ENCODE data around the gene GRIK3.

The GRIK3 gene

DNA sequence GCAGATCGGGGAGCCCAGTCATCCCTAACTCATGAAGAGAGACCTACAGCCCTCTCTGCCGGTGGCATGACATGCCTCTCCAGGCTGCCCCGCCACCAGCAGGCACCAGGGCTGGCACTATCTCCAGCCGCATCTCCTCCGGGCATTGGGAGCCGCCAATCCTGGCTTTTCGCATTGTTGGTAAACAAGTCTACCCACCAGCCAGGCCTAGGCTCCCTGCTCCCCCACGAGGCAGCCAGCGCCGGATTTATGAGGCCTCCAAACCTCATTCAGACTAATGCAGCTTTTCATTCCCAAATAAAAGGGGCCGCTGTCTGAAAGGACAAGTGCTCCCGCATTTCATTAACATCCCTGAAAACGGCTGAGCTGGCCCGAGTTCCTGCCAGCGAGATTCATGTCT lies 3.4 kb upstream of the GRIK3 start:
- TF ChIP-seq, protein P1, sequence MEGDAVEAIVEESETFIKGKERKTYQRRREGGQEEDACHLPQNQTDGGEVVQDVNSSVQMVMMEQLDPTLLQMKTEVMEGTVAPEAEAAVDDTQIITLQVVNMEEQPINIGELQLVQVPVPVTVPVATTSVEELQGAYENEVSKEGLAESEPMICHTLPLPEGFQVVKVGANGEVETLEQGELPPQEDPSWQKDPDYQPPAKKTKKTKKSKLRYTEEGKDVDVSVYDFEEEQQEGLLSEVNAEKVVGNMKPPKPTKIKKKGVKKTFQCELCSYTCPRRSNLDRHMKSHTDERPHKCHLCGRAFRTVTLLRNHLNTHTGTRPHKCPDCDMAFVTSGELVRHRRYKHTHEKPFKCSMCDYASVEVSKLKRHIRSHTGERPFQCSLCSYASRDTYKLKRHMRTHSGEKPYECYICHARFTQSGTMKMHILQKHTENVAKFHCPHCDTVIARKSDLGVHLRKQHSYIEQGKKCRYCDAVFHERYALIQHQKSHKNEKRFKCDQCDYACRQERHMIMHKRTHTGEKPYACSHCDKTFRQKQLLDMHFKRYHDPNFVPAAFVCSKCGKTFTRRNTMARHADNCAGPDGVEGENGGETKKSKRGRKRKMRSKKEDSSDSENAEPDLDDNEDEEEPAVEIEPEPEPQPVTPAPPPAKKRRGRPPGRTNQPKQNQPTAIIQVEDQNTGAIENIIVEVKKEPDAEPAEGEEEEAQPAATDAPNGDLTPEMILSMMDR (conservative IDR thresholded peaks at IDR 0.05; ENCODE audit: low read depth, low read length), result no peak
- DNase-seq (ENCODE audit: low read depth), result no peak
- H3K4me3 ChIP-seq (ENCODE audit: low read depth, low read length), result no peak overlapping the region

DNA sequence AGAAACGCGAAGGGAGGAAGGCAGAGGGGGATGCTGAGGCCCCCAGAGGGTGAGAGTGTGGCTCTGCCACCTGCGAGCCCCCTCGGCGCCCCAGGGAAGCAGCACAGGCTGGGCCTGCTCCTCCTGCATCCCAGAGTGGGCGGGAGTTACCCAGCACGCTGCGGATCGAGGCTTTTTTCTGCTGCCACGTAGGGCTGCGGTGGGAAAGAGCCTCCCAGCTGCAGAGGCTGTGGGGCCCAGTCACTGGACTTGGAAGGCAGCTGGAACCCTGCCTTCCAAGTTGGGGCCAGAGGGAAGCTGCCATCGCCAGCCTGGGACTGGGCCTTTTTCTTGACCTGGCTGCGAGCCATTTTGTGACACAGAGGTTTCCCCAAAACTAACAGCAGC lies 2.3 kb upstream of the GRIK3 start:
- TF ChIP-seq, protein P1 (conservative IDR thresholded peaks at IDR 0.05; ENCODE audit: low read depth, low read length), result no peak
- no peak overlapping the region for H3K4me3 ChIP-seq (ENCODE audit: low read depth, low read length)
- DNase-seq (ENCODE audit: low read depth), result no peak

DNA sequence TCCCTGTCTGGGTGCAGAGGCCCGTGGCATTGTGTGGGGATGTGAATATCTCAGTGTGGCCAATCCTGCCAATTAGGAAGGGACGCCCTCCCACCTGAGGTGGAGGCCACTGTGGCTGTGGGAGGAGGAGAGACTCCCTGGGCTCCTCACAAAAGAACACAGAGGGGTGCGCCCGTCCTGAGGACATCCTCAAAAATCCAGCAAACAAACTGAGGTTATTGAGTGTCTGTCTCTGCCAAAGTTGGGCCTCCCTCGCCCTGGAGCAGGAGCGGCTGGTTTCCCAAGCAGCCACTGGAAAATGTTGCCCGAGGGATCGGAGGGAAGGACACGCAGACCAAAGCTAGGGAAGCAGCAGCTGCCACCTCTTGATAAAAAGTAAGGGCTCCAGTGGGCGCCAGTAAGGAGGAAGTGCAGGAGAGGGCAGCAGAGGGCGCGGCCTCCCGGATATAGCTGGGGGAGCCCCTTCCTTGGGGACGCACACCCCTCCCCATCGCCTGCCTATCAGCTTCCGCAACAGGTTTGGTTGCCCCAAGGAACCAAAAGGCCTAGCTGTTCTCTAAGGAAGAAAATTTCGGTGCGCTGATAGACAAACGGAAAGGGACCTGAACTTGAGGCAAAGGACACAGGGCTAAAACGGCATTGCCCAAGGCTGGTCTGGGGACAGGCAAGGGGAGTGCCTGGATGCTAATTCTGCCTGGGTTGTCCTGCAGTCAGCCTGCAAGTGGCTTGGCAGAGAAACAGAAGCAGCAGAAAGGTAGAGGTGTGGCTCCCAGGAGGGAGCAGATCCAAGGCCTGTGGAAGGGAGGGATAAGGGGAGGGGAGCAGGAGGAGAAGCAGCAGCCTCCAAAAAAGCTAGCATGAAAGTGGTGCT lies 1.7 kb upstream of the GRIK3 start:
- no peak for DNase-seq (ENCODE audit: low read depth)
- H3K4me3 ChIP-seq (ENCODE audit: low read depth, low read length), result no peak overlapping the region
- TF ChIP-seq, protein P1 (conservative IDR thresholded peaks at IDR 0.05; ENCODE audit: low read depth, low read length), result no peak

DNA sequence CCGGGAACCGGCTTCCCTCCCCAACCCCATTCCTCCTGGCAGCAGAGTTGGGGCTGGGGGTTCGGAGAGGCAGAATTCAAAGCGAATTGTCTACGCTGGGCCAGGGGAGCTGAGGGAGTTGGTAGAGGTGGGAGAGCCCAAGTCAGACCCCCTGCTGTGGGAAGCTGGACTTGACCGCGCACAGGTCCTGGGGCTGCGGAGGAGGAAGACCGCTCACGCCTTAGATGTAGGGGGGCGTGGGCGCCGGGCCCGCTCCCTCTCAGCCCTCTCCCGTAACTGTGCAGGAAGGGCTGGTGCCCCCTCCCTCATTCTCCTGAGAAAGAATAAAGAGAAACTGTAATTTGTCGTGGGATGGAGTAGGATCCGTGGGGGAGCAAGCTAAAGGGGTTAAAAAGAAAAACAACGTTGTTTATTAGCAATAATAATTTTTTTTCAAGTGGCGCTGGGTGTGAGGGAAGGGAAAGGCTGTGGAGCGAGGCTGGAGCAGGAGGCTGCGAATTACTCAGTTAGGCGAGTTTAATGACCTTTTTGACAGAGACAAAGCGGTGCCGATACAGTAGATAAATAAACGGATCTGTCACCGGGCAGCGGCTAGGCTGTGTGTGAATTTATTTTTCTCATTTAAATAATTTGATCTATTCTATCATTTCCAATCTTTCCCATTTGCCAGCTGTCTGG lies 838 bp upstream of the GRIK3 start:
- TF ChIP-seq, protein P1 (conservative IDR thresholded peaks at IDR 0.05; ENCODE audit: low read depth, low read length), result no peak
- H3K4me3 ChIP-seq (ENCODE audit: low read depth, low read length), result no peak overlapping the region
- DNase-seq (ENCODE audit: low read depth), result no peak

DNA sequence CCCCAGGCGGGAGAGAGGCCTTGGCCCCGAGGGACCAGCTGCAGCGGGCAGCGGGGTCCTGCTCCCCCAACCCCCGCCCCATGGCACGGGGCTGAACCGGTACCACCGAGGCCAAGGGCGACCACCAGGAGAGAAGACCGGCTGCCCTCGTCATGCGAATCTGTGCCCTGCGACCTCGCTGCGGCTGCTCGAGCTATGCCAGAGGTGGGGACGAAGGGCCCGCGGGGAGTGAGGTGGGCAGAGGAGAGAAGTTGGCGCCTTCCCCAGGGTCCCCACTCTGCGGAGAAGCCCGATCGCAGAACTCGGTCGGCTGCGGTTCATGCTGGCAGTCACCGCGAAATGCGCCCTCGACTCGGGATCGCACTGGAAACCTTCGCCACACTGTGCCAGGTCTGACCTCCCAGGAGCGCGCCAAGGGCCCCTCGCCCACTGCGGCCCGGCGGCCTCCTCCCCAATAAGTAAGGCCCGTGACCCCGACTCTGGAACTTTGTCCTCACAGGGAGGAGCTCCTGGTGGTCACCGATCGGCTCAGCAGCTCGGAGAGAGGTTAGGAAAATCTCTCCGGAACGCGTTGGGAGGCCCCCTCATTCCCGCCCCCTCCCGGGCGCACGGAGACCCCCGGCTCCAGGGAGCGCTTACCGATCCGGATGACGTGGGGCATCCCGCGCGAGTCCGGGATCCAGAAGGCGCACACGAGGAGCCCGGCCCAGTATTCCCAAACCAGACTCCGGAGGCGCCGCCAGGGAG lies 787 bp downstream of the GRIK3 start:
- H3K4me3 ChIP-seq (ENCODE audit: low read depth, low read length), result no peak overlapping the region
- DNase-seq (ENCODE audit: low read depth), result no peak
- TF ChIP-seq, protein P1 (conservative IDR thresholded peaks at IDR 0.05; ENCODE audit: low read depth, low read length), result no peak

DNA sequence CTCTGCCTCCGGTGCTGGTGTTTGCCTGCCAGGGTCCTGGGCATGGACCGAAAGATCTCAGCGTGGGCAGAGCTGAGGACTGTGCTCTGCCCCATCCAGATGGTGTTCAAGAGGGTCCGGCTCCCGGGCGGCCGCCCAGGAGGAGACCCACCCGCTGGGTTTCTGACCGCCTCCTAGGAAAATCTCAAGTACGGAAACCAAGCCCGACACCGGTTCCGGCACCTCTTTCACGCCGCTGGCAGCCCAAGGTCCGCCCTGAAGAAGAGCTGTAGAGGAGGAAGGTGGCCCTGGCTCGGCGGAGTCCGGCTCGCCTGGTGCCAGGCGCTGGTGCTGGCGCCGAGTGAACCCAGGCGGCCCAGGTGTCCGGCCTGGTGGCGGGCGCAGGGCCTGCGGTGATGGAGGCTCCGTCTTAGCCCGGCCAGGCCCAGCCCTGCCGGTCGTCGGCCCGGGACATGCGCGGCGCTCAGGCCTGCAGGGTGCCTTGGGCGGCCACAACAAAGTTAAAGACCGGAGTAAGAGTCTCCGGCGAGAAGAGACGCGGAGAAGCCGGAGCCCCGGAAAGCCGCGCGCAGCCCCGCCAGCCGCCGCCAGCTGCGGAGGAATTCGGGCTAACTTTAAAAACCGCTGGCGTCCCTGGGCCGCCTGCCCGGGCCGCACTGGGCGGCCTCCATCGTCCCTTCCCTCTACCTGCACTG lies 1.5 kb downstream of the GRIK3 start:
- no peak for DNase-seq (ENCODE audit: low read depth)
- H3K4me3 ChIP-seq (ENCODE audit: low read depth, low read length), result no peak overlapping the region
- TF ChIP-seq, protein P1 (conservative IDR thresholded peaks at IDR 0.05; ENCODE audit: low read depth, low read length), result no peak

Data from choroid plexus epithelial cell (primary cell).